A673 (cell line): Measurements from ENCODE around the gene PPP2R5C. TPM values are rescaled to one million over a fixed set of nuclear protein-coding genes. Genes with fewer than 3 reads are reported as not detected.

ENCODE experiments used
- BruUV-seq: library from RNA; stranded (reverse); fragments of 400-500 nt; replicated peaks from 2 replicates; lab custom pipeline; 2021; lab: Mats Ljungman, UMichigan
- CTCF ChIA-PET: fragments of 300-600 bp; sonication (Branson Sonifier 250); formaldehyde crosslinking; loops from one replicate; lab custom pipeline; 2022; ENCODE audit warnings: antibody characterized with exemption; lab: Charles Lee
- POLR2A ChIA-PET: fragments of 300-600 bp; sonication (Branson Sonifier 250); formaldehyde crosslinking; loops from one replicate; lab custom pipeline; 2022; ENCODE audit warnings: antibody characterized with exemption; ENCODE audit not compliant: low non-redundant PET; lab: Charles Lee
- DNase-seq: peaks from one replicate; pipeline ENCODE4 v3.0.0-alpha.2; 2015; ENCODE audit warnings: low spot score
- H3K27ac ChIP-seq: fragments of 200-600 bp; sonication (generic); 2 replicates; pipeline ENCODE4 v1.5.1; 2016; ENCODE audit warnings: mixed run types, low read depth, mild to moderate bottlenecking, mixed read lengths, antibody characterized with exemption, low read length; ENCODE audit not compliant: poor library complexity, severe bottlenecking
- H3K27me3 ChIP-seq: fragments of 200-600 bp; sonication (generic); replicated peaks from 2 replicates; pipeline ENCODE4 v1.6.1; 2017; ENCODE audit warnings: mixed run types, low read depth, mild to moderate bottlenecking, mixed read lengths, antibody characterized with exemption, low read length; ENCODE audit not compliant: insufficient read depth, poor library complexity
- H3K36me3 ChIP-seq: fragments of 200-600 bp; sonication (generic); 2 replicates; pipeline ENCODE4 v1.6.1; 2016; ENCODE audit warnings: mixed run types, mild to moderate bottlenecking, mixed read lengths, antibody characterized with exemption, low read length; ENCODE audit not compliant: insufficient read depth, poor library complexity, severe bottlenecking
- H3K4me1 ChIP-seq: fragments of 200-600 bp; sonication (generic); 2 replicates; pipeline ENCODE4 v1.6.1; 2017; ENCODE audit warnings: mixed run types, mild to moderate bottlenecking, mixed read lengths, antibody characterized with exemption, low read length; ENCODE audit not compliant: insufficient read depth, poor library complexity, severe bottlenecking
- H3K4me3 ChIP-seq: fragments of 200-600 bp; sonication (generic); 2 replicates; pipeline ENCODE4 v1.5.1; 2016; ENCODE audit warnings: low read depth, mixed run types, mild to moderate bottlenecking, mixed read lengths, low read length; ENCODE audit not compliant: poor library complexity, severe bottlenecking
- H3K9me3 ChIP-seq: fragments of 200-600 bp; sonication (generic); 2 replicates; pipeline ENCODE4 v1.6.1; 2016; ENCODE audit warnings: mixed run types, low read depth, mild to moderate bottlenecking, mixed read lengths, antibody characterized with exemption, low read length; ENCODE audit not compliant: poor library complexity, severe bottlenecking
- CTCF ChIP-seq: fragments of 300-800, 200-600 bp; sonication (generic); conservative IDR thresholded peaks from 2 replicates; pipeline ENCODE4 v1.5.1; 2017; ENCODE audit warnings: low read depth, mild to moderate bottlenecking, antibody characterized with exemption, low read length, moderate library complexity, mixed read lengths
- EZH2 ChIP-seq: fragments of 200-600 bp; sonication (generic); IDR thresholded peaks from 2 replicates; pipeline ENCODE4 v1.6.1; 2017; ENCODE audit warnings: borderline replicate concordance, low read depth, mild to moderate bottlenecking, mixed read lengths, antibody characterized with exemption, low read length; ENCODE audit not compliant: poor library complexity, severe bottlenecking
- intact Hi-C: fragments of 100-400 bp; cut with micrococcal nuclease; formaldehyde crosslinking; loops from one replicate; pipeline ENCODE4 v1.10.0; 2022; ENCODE audit not compliant: unreplicated experiment
- total RNA-seq: library from RNA; stranded (reverse); gene quantifications from 2 replicates; pipeline ENCODE4 v1.2.3, GENCODE V29; 2021

Gene PPP2R5C
- total RNA-seq, 1 experiment from 2014 or later: 113 TPM

DNA sequence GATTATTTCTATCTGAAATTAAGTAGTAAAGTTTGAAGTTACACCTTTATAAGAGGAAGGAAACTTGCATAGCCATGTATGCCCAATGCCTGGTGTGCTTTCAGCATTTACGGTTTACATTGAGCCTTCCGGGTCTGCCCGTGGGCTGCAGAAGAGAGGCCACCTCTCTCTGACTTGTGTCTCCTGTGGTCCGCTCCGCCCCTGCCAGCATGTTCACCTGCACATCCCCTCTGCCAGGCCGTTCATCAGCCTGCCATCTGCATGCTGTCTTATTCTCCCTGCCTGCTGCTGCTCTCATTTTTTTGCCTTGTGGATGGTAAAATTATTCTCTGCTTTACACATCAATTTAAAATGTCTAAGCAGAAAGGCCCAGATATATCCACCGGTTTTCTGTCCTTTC lies 161.4 kb downstream of the PPP2R5C start:
- TF ChIP-seq CTCF: no peak
- TF ChIP-seq EZH2: no peak
- Histone ChIP-seq H3K4me1 (no peaks in the 10 kb centered on the region), H3K27ac (no peak overlapping the region), H3K36me3 (peaks cover 9% of the 10 kb centered on the region), H3K9me3 (no peaks in the 10 kb centered on the region), H3K27me3 (no peaks in the 10 kb centered on the region), H3K4me3 (no peak overlapping the region)
- intact Hi-C loops: no loop called here
- POLR2A ChIA-PET: no interaction called here
- CTCF ChIA-PET: no interaction called here
- BruUV-seq: no TSS peak
- no peak for DNase-seq

- ChIA-PET CTCF (no interaction called here), POLR2A (no interaction called here)
- Histone ChIP-seq H3K9me3 (no peaks in the 10 kb centered on the region), H3K27ac (no peak overlapping the region), H3K4me3 (no peak overlapping the region), H3K4me1 (no peaks in the 10 kb centered on the region), H3K27me3 (no peaks in the 10 kb centered on the region), H3K36me3 (peaks cover 9% of the 10 kb centered on the region)
- no peak for DNase-seq
- BruUV-seq: no TSS peak
- no peak for TF ChIP-seq CTCF
- TF ChIP-seq EZH2: no peak
- intact Hi-C loops: no loop called here
Measured at GRCh38 chr14:101925152-101925551, 163.6 kb downstream of the PPP2R5C start.

DNA sequence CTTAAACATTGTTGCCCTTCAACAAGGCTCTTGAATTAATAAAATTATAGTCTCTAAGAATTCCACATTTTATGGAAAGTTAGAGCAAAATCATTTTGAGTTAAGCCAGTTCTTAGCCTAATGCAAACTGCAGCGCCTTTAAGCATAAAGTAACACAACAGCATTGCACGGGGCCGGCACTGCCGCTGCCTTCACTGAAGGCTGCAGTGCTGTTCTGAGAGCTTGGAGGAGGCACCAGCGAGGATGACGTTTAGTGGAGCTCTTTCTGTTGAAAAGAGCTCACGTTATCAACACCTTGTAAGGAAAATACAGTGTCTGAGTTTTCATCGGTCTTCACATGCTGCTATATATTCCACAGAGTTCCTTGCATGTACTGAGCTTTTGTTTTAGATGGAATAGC lies 164.6 kb downstream of the PPP2R5C start:
- Histone ChIP-seq H3K4me1 (no peaks in the 10 kb centered on the region), H3K27me3 (no peaks in the 10 kb centered on the region), H3K4me3 (no peak overlapping the region), H3K36me3 (peaks cover 9% of the 10 kb centered on the region), H3K27ac (no peak overlapping the region), H3K9me3 (no peaks in the 10 kb centered on the region)
- intact Hi-C loops: no loop called here
- no peak for TF ChIP-seq EZH2
- no peak for TF ChIP-seq CTCF
- POLR2A ChIA-PET: no interaction called here
- no TSS peak for BruUV-seq
- CTCF ChIA-PET: no interaction called here
- DNase-seq: no peak
